ENCODE measurements around the gene DIS3L2.

DIS3L2 gene

GRCh38 chr2:232343821-232344220 lies 382.3 kb downstream of the DIS3L2 start:
- DNase-seq (ENCODE audit: extremely low read depth, low read depth), result no peak
- TF ChIP-seq, protein P1, sequence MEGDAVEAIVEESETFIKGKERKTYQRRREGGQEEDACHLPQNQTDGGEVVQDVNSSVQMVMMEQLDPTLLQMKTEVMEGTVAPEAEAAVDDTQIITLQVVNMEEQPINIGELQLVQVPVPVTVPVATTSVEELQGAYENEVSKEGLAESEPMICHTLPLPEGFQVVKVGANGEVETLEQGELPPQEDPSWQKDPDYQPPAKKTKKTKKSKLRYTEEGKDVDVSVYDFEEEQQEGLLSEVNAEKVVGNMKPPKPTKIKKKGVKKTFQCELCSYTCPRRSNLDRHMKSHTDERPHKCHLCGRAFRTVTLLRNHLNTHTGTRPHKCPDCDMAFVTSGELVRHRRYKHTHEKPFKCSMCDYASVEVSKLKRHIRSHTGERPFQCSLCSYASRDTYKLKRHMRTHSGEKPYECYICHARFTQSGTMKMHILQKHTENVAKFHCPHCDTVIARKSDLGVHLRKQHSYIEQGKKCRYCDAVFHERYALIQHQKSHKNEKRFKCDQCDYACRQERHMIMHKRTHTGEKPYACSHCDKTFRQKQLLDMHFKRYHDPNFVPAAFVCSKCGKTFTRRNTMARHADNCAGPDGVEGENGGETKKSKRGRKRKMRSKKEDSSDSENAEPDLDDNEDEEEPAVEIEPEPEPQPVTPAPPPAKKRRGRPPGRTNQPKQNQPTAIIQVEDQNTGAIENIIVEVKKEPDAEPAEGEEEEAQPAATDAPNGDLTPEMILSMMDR (IDR thresholded peaks at IDR 0.05; ENCODE audit: low read depth, low read length), result no peak

- TF ChIP-seq, protein P1 (IDR thresholded peaks at IDR 0.05; ENCODE audit: low read depth, low read length), result no peak
- DNase-seq (ENCODE audit: extremely low read depth, low read depth), result no peak
These were observed 383.7 kb downstream of the DIS3L2 start for GRCh38 chr2:232345251-232345650.

GRCh38 chr2:232347369-232347768 lies 385.9 kb downstream of the DIS3L2 start:
- TF ChIP-seq, protein P1 (IDR thresholded peaks at IDR 0.05; ENCODE audit: low read depth, low read length), result no peak
- no peak for DNase-seq (ENCODE audit: extremely low read depth, low read depth)

DNA sequence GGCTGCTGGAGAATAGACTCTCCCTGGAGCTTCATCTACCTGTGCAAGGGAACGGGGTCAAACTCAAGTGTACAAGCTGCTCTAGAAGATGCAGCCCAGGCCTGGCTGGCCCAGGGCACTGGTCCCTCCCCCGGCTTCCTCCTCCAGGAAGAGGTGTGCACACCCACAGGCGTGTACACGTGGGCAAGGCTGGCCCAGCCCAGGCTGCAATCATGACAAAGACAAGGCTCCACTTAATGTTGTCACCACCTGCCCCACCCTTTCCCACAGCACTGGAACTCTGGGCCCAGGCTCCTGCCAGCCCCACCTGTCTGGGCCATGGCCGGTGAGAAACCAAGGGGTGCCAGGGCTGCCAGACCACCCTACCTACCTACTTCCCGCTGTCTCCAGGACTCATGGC lies 387.4 kb downstream of the DIS3L2 start:
- DNase-seq (ENCODE audit: extremely low read depth, low read depth), result no peak
- TF ChIP-seq, protein P1 (IDR thresholded peaks at IDR 0.05; ENCODE audit: low read depth, low read length), result no peak

DNA sequence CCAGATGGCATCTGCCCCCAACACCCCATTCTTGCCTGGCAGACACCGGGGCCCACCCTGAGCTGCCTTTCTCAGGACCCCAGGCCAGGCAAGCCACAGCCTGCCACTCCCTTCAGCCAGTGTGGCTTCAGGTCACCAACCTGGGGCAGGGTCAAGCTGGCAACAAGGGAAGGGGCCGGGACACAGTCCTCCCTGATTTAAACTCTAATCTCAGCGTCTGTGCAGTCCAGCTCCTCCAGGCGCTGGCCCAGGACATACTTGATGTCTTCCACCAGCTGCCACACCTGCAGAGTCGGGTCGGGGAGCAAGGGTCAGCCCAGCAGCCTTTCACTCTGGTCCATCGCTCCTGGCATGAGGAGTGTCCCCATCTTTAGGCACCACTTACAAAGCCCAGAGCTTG lies 388.0 kb downstream of the DIS3L2 start:
- DNase-seq (ENCODE audit: extremely low read depth, low read depth), result no peak
- TF ChIP-seq, protein P1 (IDR thresholded peaks at IDR 0.05; ENCODE audit: low read depth, low read length), result no peak

GRCh38 chr2:232349946-232350635 lies 388.6 kb downstream of the DIS3L2 start:
- DNase-seq (ENCODE audit: extremely low read depth, low read depth), result no peak
- TF ChIP-seq, protein P1 (IDR thresholded peaks at IDR 0.05; ENCODE audit: low read depth, low read length), result no peak

DNA sequence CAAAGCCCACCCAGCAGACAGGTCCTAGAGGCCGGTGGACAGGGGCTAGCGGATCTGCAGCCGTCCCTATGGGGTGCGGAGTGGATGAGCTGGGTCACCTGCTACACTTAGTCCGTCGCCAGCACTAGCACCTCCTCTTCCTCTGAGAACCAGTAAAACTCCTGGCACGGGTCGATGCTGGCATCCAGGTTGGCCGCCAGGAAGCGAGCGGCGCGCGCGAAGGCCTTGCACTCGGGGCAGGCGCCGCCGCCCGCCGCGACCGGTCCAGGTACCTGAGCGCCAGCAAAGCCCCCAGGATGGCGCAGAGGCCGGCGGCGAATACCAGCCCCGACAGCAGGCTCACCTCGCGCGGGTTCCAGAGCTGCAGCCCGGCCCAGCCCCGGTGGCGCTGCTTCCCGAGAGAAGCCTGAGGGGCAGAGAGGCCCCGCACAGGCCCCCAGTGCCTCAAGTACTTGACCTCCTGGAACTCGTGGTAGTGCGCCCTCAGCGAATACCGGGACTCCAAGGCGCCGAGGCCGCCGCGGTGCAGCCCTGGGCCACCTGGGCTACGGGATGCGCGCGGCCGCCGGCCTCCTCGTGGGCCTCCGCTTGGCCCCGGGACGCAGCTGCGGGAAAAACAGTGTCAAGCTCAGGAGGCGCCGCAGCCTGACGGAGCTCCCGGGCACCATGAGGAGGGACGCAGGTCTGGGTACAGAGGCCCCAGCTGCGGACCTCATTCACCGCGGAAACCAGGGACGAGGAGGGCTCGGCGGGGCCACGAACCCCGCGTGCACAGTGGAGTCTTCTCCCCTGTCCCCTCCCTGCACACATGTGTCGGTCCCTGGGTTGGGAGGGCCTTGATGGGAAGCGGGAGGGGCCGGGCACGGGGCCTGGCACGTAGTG lies 389.5 kb downstream of the DIS3L2 start:
- TF ChIP-seq, protein P1 (IDR thresholded peaks at IDR 0.05; ENCODE audit: low read depth, low read length), result no peak
- DNase-seq (ENCODE audit: extremely low read depth, low read depth), result no peak

Measured in AG09319 (cell line).